ENCODE data around the gene HSD3B1. TPM values are rescaled to one million over a fixed set of nuclear protein-coding genes. Genes with fewer than 3 reads are reported as not detected.

The HSD3B1 gene
- total RNA-seq, 1 experiment from 2014 or later: not detected

DNA sequence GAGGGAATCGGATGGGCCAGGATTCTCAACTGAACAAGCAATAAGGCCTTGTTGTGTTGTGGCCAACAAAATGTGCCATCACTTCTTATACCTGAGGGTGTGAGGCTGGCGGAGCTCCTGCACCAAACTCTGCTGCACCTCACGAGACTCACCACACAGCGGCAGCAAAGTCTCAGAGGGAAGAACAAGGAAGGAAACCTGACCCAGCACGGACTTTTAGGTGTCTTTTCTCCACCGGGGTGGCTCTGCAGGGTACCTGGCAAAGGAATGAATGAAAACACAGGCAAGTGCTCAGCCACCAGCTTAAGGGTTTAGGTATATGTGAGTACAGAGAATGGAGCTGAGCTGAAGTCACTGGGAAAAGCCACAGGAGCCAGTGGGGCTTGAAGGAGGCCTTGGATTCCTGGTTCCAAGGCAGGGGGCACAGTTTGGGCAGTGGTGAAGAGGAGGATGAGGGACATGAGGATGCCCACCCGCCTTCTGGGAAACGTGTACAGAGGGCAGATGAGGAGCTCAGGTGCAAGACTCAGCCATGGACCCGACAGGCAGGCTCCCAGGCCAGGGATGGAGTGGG, 31.1 kb upstream of the HSD3B1 start:
- Mint-ChIP-seq H3K9me3 (ENCODE audit: low read depth, unreplicated experiment) (no peaks in the 10 kb centered on the region), H3K4me1 (ENCODE audit: low read depth, unreplicated experiment) (no peaks in the 10 kb centered on the region), H3K27ac (ENCODE audit: unreplicated experiment) (no peak overlapping the region), H3K4me3 (ENCODE audit: low read depth, unreplicated experiment) (no peak overlapping the region), H3K36me3 (ENCODE audit: insufficient read depth, unreplicated experiment) (no peaks in the 10 kb centered on the region), H3K27me3 (ENCODE audit: unreplicated experiment) (peaks cover 57% of the 10 kb centered on the region)
- CTCF ChIA-PET: interaction anchor here (0.6 kb wide), 1 partner anchor 103 kb away, joined by 3 read pairs; no protein-coding TSS in a partner anchor
- peak; percentile 67 for DNase-seq
- intact Hi-C loops (cut with micrococcal nuclease; ENCODE audit: unreplicated experiment): no loop called here
- BruUV-seq (replicated peaks): no TSS peak
- peak; percentile 38 for TF ChIP-seq CTCF (IDR thresholded peaks at IDR 0.05; ENCODE audit: unreplicated experiment)

DNA sequence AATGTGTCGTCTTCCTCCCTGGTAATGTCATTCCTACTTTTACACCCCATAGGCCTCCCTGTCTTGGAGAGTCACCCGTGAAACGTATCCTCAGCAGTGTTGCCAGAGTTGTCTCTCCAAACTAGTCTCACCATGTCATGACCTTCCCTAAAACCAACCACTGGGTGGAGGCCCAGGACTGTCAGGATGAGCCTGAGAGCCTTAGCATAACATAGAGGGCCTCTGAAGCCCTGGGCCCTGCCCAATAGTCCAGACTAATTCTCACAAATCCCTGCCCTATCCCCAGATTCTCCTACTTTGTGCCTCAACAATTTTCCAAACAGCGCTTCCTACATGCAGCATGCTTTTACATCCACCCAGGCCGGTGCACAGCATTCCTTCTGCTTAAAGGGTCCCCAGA, 29.3 kb upstream of the HSD3B1 start:
- BruUV-seq (replicated peaks): no TSS peak
- no peak for DNase-seq
- no peaks in the 10 kb centered on the region for H3K36me3 Mint-ChIP-seq (ENCODE audit: insufficient read depth, unreplicated experiment)
- H3K4me1 Mint-ChIP-seq (ENCODE audit: low read depth, unreplicated experiment): no peaks in the 10 kb centered on the region
- intact Hi-C loops (cut with micrococcal nuclease; ENCODE audit: unreplicated experiment): no loop called here
- H3K4me3 Mint-ChIP-seq (ENCODE audit: low read depth, unreplicated experiment): no peak overlapping the region
- CTCF ChIA-PET: no interaction called here
- no peaks in the 10 kb centered on the region for H3K9me3 Mint-ChIP-seq (ENCODE audit: low read depth, unreplicated experiment)
- no peak overlapping the region for H3K27ac Mint-ChIP-seq (ENCODE audit: unreplicated experiment)
- TF ChIP-seq CTCF (IDR thresholded peaks at IDR 0.05; ENCODE audit: unreplicated experiment): no peak
- peaks cover 55% of the 10 kb centered on the region for H3K27me3 Mint-ChIP-seq (ENCODE audit: unreplicated experiment)

GRCh38 chr1:119480175-119480574, 26.8 kb upstream of the HSD3B1 start:
- CTCF ChIA-PET: no interaction called here
- no peaks in the 10 kb centered on the region for H3K9me3 Mint-ChIP-seq (ENCODE audit: low read depth, unreplicated experiment)
- H3K4me1 Mint-ChIP-seq (ENCODE audit: low read depth, unreplicated experiment): no peaks in the 10 kb centered on the region

GRCh38 chr1:119481951-119482350, 25.1 kb upstream of the HSD3B1 start:
- CTCF ChIA-PET: no interaction called here
- Mint-ChIP-seq H3K36me3 (ENCODE audit: insufficient read depth, unreplicated experiment) (no peaks in the 10 kb centered on the region), H3K9me3 (ENCODE audit: low read depth, unreplicated experiment) (no peaks in the 10 kb centered on the region), H3K27ac (ENCODE audit: unreplicated experiment) (no peak overlapping the region), H3K4me3 (ENCODE audit: low read depth, unreplicated experiment) (no peak overlapping the region), H3K27me3 (ENCODE audit: unreplicated experiment) (peaks cover 55% of the 10 kb centered on the region), H3K4me1 (ENCODE audit: low read depth, unreplicated experiment) (no peaks in the 10 kb centered on the region)
- TF ChIP-seq CTCF (IDR thresholded peaks at IDR 0.05; ENCODE audit: unreplicated experiment): no peak
- intact Hi-C loops (cut with micrococcal nuclease; ENCODE audit: unreplicated experiment): no loop called here
- no peak for DNase-seq
- no TSS peak for BruUV-seq (replicated peaks)

More at GRCh38 chr1:119480175-119480574, 26.8 kb upstream of the HSD3B1 start:
- no peaks in the 10 kb centered on the region for H3K36me3 Mint-ChIP-seq (ENCODE audit: insufficient read depth, unreplicated experiment)
- no TSS peak for BruUV-seq (replicated peaks)
- H3K27ac Mint-ChIP-seq (ENCODE audit: unreplicated experiment): no peak overlapping the region
- intact Hi-C loops (cut with micrococcal nuclease; ENCODE audit: unreplicated experiment): no loop called here
- no peak for TF ChIP-seq CTCF (IDR thresholded peaks at IDR 0.05; ENCODE audit: unreplicated experiment)
- H3K4me3 Mint-ChIP-seq (ENCODE audit: low read depth, unreplicated experiment): no peak overlapping the region
- no peak for DNase-seq
- peaks cover 63% of the 10 kb centered on the region for H3K27me3 Mint-ChIP-seq (ENCODE audit: unreplicated experiment)

Data from Calu3 (cell line).